Astrocyte (in vitro differentiated cells and primary cell): ENCODE results near the gene LHFPL2.

ENCODE experiments used
- CTCF ChIP-seq: IDR thresholded peaks from 2 replicates; pipeline ENCODE4 v1.5.1; 2011; ENCODE audit warnings: low read depth, mild to moderate bottlenecking, inconsistent platforms, low read length, moderate library complexity; ENCODE audit not compliant: insufficient read depth
- EZH2 ChIP-seq: IDR thresholded peaks from 2 replicates; pipeline ENCODE4 v1.6.1; 2012; ENCODE audit warnings: mild to moderate bottlenecking, low read length, inconsistent platforms; ENCODE audit not compliant: insufficient read depth

- TF ChIP-seq CTCF, result no peak
- TF ChIP-seq EZH2, result no peak
These were observed 92.7 kb downstream of the LHFPL2 start for GRCh38 chr5:78555870-78556269.
